ENCODE results near the gene GFM1.

DNA sequence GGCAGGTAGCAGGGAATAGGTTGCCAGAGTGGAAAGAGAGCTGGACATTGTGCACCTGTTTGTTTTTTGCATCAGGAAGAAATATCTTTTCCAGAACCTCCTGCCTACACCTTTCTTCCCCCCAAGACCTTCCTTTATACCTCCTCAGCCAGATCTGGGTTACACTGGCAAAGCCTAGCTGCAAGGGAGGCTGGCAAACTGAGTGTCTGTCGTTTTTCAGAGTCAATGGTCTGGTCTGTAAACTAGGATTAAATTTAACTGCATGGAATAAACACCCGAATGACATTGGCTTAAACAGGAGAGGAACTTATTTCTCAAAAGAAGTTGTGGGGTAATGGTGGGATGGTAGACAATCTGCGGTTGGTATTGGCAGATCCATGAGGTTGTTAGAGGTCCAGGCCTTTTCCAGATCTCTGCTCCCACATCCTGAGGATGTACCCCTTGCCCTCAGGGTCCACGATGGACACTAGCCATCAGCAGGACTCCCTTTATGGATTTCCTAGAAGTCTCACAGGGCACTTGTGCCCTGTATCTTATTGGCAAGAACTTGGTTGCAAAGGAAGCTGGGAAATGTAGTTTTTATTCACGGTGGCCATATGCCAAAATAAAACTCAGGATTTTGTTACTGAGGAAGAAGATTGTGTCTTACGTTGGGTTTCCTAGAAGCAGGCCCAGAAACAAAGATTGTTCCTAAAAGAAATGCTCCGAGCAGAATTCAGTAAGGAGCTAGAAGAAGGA lies 91.1 kb downstream of the GFM1 start:
- TF ChIP-seq CTCF (IDR thresholded peaks at IDR 0.05; ENCODE audit: insufficient read depth, low read length), result no peak
- no peak for TF ChIP-seq POLR2AphosphoS5 (IDR thresholded peaks at IDR 0.05; ENCODE audit: low read depth)
- TF ChIP-seq REST (IDR thresholded peaks at IDR 0.05; ENCODE audit: insufficient replicate concordance, low read depth), result no peak
- TF ChIP-seq GABPA (IDR thresholded peaks at IDR 0.05; ENCODE audit: low read depth), result no peak

Measured in HL-60 (cell line).